Measurements from ENCODE around the gene CELF4.

DNA sequence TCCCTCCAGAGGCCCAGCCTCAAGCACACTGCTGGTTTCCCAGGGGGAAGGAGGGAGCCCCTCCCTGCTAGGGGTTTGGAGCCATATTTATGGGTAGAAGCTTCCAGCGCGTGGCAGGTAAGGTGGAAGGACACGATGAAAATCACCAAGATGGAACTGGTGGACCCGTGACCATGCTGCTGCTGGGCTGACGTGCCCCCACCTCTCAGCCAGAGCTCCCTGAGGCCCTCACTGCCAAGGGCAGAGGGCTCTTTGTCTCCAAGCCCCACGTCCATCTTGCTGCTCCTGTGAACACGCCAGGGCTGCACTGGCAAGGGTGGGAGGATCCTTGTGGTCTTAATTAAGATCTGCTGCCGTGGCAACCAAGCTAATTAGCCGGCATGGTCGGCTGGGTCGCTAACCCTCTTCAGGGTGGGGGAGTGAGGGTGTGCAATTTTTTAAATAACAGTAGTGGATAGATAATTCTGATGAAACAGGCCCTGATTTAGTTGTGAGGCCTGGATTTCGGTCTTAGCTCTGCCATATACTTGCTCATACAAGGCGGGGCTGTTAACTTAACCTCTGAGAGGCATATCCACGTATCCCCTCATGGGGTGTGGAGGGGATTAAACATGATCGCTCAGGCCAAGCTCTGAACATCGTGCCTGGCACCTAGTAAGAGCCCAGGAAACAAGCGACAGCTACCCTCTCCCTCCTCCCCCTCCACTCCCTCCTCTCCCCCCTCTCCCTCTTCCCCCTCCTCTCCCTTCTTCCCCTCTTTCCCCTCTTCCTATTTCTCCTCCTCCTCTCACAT is 232.8 kb downstream of the CELF4 start:
- TF ChIP-seq, protein P1, sequence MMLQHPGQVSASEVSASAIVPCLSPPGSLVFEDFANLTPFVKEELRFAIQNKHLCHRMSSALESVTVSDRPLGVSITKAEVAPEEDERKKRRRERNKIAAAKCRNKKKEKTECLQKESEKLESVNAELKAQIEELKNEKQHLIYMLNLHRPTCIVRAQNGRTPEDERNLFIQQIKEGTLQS (IDR thresholded peaks at IDR 0.05; ENCODE audit: borderline replicate concordance, extremely low read depth, low read depth, low read length), result no peak
- TF ChIP-seq, protein P2, sequence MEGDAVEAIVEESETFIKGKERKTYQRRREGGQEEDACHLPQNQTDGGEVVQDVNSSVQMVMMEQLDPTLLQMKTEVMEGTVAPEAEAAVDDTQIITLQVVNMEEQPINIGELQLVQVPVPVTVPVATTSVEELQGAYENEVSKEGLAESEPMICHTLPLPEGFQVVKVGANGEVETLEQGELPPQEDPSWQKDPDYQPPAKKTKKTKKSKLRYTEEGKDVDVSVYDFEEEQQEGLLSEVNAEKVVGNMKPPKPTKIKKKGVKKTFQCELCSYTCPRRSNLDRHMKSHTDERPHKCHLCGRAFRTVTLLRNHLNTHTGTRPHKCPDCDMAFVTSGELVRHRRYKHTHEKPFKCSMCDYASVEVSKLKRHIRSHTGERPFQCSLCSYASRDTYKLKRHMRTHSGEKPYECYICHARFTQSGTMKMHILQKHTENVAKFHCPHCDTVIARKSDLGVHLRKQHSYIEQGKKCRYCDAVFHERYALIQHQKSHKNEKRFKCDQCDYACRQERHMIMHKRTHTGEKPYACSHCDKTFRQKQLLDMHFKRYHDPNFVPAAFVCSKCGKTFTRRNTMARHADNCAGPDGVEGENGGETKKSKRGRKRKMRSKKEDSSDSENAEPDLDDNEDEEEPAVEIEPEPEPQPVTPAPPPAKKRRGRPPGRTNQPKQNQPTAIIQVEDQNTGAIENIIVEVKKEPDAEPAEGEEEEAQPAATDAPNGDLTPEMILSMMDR (IDR thresholded peaks at IDR 0.05 in 2 of 3, conservative IDR thresholded peaks at IDR 0.05 in 1 of 3; ENCODE audit: control insufficient read depth in 2 of 3, extremely low read depth in 1 of 3, insufficient read depth in 1 of 3, low read depth in 3 of 3, low read length in 3 of 3), result no peak
- TF ChIP-seq EZH2 (IDR thresholded peaks at IDR 0.05; ENCODE audit: borderline replicate concordance, control insufficient read depth, low read depth, low read length), result no peak
- TF ChIP-seq TAF1 (IDR thresholded peaks at IDR 0.05; ENCODE audit: borderline replicate concordance, low read depth, low read length), result no peak
- TF ChIP-seq POLR2AphosphoS5 (IDR thresholded peaks at IDR 0.05; ENCODE audit: low read length), result no peak

Measured in GM12878 (cell line).